ENCODE data around the gene FBXL15. TPM values are rescaled to one million over a fixed set of nuclear protein-coding genes. Genes with fewer than 3 reads are reported as not detected.
A peak's percentile ranks its signal among the peaks of the same experiment; 100 is the strongest.

Gene FBXL15
- total and polyA plus RNA-seq, 9 of the 15 experiments (the other 6 are each of a cell fraction or from before 2014, with no cell fraction given), result 0.08 to 25.9 (median 3.5) TPM

GRCh38 chr10:102438374-102438773 is 17.7 kb downstream of the FBXL15 start:
- in situ Hi-C loops (cut with MboI), result loop anchor here (25.0 kb wide), 1 partner anchor 601 kb away; the partner anchor contains the start of gene KCNIP2
- H3K27me3 ChIP-seq (ENCODE audit: control insufficient read depth in 2 of 2, insufficient read depth in 2 of 2, low read length in 2 of 2), result no peaks in the 10 kb centered on the region
- 0% methylated on average over 1 of the region's 1 CpG for WGBS (ENCODE audit: insufficient coverage, low coverage, missing lambda C conversion rate)
- DNase-seq (ENCODE audit: extremely low read depth in 1 of 4, low spot score in 3 of 4) (no peak), ATAC-seq (no peak), FAIRE-seq (no peak)
- no peaks in the 10 kb centered on the region for H3K9me1 ChIP-seq (ENCODE audit: control insufficient read depth, insufficient read depth, low read length)
- peaks cover 26 to 30% of the 10 kb centered on the region in 2 experiments for H3K4me1 ChIP-seq (replicated peaks in 1 of 2; ENCODE audit: control insufficient read depth in 2 of 2, insufficient read depth in 2 of 2, low read length in 2 of 2)
- peak overlapping the region; percentile 50; the same call in 1 of the 3 replicates for H3K27ac ChIP-seq (ENCODE audit: extremely low read depth, low read depth, low read length)
- peak overlapping the region; percentile 58 to 93 for H3K9ac ChIP-seq (ENCODE audit: insufficient read depth in 1 of 2, low read depth in 2 of 2, low read length in 2 of 2)
- no TSS peak for BruUV-seq (replicated peaks)
- intact Hi-C loops (cut with micrococcal nuclease), result no loop called here
- peaks cover 10% of the 10 kb centered on the region; the same call in 2 of the 3 replicates for H3K36me3 ChIP-seq (ENCODE audit: control insufficient read depth, insufficient read depth, low read length)
- no peak for TF ChIP-seq SIN3B (IDR thresholded peaks at IDR 0.05; ENCODE audit: low read depth)
- peak; percentile 27; the same call in 1 of the 2 replicates for TF ChIP-seq POLR2AphosphoS5 (IDR thresholded peaks at IDR 0.05; ENCODE audit: control insufficient read depth, insufficient read depth, low read depth, low read length)
- 0 out of 2 replicates have a peak, but pooled peaks have one; percentile 4 for TF ChIP-seq ZFX (CRISPR knock-in tag; IDR thresholded peaks at IDR 0.05)
- peaks cover 4% of the 10 kb centered on the region for H4K20me1 ChIP-seq (replicated peaks; ENCODE audit: control insufficient read depth, insufficient read depth, low read length)
- ChIA-PET POLR2A (interaction anchor here (0.6 to 1.1 kb wide), 2 partner anchors 12 to 204 kb away, joined by 3 read pairs; no protein-coding TSS in a partner anchor), CTCF (ENCODE audit: low intra/inter-chr PET ratio) (no interaction called here)
- H3K4me3 ChIP-seq, result peak overlapping the region; percentile 80
- no peaks in the 10 kb centered on the region for H3K9me3 ChIP-seq (replicated peaks; ENCODE audit: control insufficient read depth, insufficient read depth, low read depth, low read length)
- H3K79me2 ChIP-seq (ENCODE audit: control insufficient read depth, insufficient read depth, low read length), result peaks cover 44% of the 10 kb centered on the region
- peak overlapping the region; percentile 85 for H3K4me2 ChIP-seq (ENCODE audit: insufficient read depth, low read length)
- no peak overlapping the region for H2AFZ ChIP-seq (ENCODE audit: low read depth, low read length)

GRCh38 chr10:102444851-102445250 is 24.2 kb downstream of the FBXL15 start:
- Histone ChIP-seq H3K4me3 (no peak overlapping the region), H2AFZ (ENCODE audit: low read depth, low read length) (no peak overlapping the region), H3K79me2 (ENCODE audit: control insufficient read depth, insufficient read depth, low read length) (peaks cover 6% of the 10 kb centered on the region; the same call in 1 of the 3 replicates), H3K27me3 (ENCODE audit: control insufficient read depth in 2 of 2, insufficient read depth in 2 of 2, low read length in 2 of 2) (no peaks in the 10 kb centered on the region), H3K4me1 (replicated peaks in 1 of 2; ENCODE audit: control insufficient read depth in 2 of 2, insufficient read depth in 2 of 2, low read length in 2 of 2) (peaks cover 6 to 7% of the 10 kb centered on the region in 2 experiments; a peak in 4 of 5 replicates), H3K36me3 (ENCODE audit: control insufficient read depth, insufficient read depth, low read length) (no peaks in the 10 kb centered on the region; the same call in 2 of the 3 replicates), H3K27ac (ENCODE audit: extremely low read depth, low read depth, low read length) (no peak overlapping the region), H4K20me1 (replicated peaks; ENCODE audit: control insufficient read depth, insufficient read depth, low read length) (no peaks in the 10 kb centered on the region), H3K4me2 (ENCODE audit: insufficient read depth, low read length) (no peak overlapping the region), H3K9me1 (ENCODE audit: control insufficient read depth, insufficient read depth, low read length) (no peaks in the 10 kb centered on the region), H3K9ac (ENCODE audit: insufficient read depth in 1 of 2, low read depth in 2 of 2, low read length in 2 of 2) (no peak overlapping the region), H3K9me3 (replicated peaks; ENCODE audit: control insufficient read depth, insufficient read depth, low read depth, low read length) (no peaks in the 10 kb centered on the region)
- FAIRE-seq (no peak), ATAC-seq (no peak), DNase-seq (ENCODE audit: extremely low read depth in 1 of 4, low spot score in 3 of 4) (no peak)
- no TSS peak for BruUV-seq (replicated peaks)
- TF ChIP-seq THAP12 (CRISPR knock-in tag; IDR thresholded peaks at IDR 0.05) (no peak), EGR1 (conservative IDR thresholded peaks at IDR 0.05) (no peak)
- CTCF ChIA-PET (ENCODE audit: low intra/inter-chr PET ratio), result no interaction called here
- in situ Hi-C loops (cut with MboI), result loop anchor here (25.0 kb wide), 1 partner anchor 608 kb away; the partner anchor contains the start of gene KCNIP2
- POLR2A ChIA-PET, result interaction anchor here (1.2 kb wide), 1 partner anchor 10 kb away, joined by 4 read pairs; no protein-coding TSS in a partner anchor
- whole genome bisulfite sequencing (ENCODE audit: insufficient coverage, low coverage, missing lambda C conversion rate), result 55% methylated on average over 2 of the region's 2 CpGs
- intact Hi-C loops (cut with micrococcal nuclease), result no loop called here
